RWPE2 (cell line): ENCODE measurements around the gene PLK1.

Source experiments
- ATAC-seq: fragments of 200-7000 bp; cut with Tn5 transposase; 3 replicates; pipeline ENCODE4 v1.9.1; 2021; ENCODE audit warnings: low read depth
- DNase-seq: peaks from one replicate; pipeline ENCODE4 v3.0.0-alpha.2; 2020; ENCODE audit warnings: low spot score
- H3K27ac ChIP-seq: fragments of 450-650 bp; 2 replicates; pipeline ENCODE4 v1.5.1; 2017; ENCODE audit warnings: mild to moderate bottlenecking; ENCODE audit not compliant: poor library complexity, severe bottlenecking
- H3K27me3 ChIP-seq: fragments of 250-450 bp; sonication (Bioruptor Pico); 2 replicates; pipeline ENCODE4 v1.5.1; 2021; ENCODE audit warnings: mild to moderate bottlenecking, moderate library complexity; ENCODE audit not compliant: insufficient read depth, poor library complexity, severe bottlenecking
- H3K36me3 ChIP-seq: fragments of 250-450 bp; sonication (Bioruptor Pico); 2 replicates; pipeline ENCODE4 v1.5.1; 2020; ENCODE audit warnings: low read depth, mild to moderate bottlenecking, moderate library complexity
- H3K4me1 ChIP-seq: fragments of 250-450 bp; sonication (Bioruptor Pico); 2 replicates; pipeline ENCODE4 v1.5.1; 2021; ENCODE audit warnings: mild to moderate bottlenecking, moderate library complexity; ENCODE audit not compliant: insufficient read depth, poor library complexity, severe bottlenecking
- H3K4me3 ChIP-seq: fragments of 250-450 bp; sonication (Bioruptor Pico); 2 replicates; pipeline ENCODE4 v1.5.1; 2021; ENCODE audit warnings: mild to moderate bottlenecking, moderate library complexity; ENCODE audit not compliant: severe bottlenecking
- H3K9me3 ChIP-seq: fragments of 250-450 bp; sonication (Bioruptor Pico); 2 replicates; pipeline ENCODE4 v1.5.1; 2021; ENCODE audit warnings: mild to moderate bottlenecking, moderate library complexity; ENCODE audit not compliant: severe bottlenecking
- CTCF ChIP-seq: fragments of 450-650 bp; IDR thresholded peaks from one replicate; pipeline ENCODE4 v1.5.1; 2017; ENCODE audit warnings: mild to moderate bottlenecking, moderate library complexity; ENCODE audit not compliant: poor library complexity, severe bottlenecking

PLK1 gene

DNA sequence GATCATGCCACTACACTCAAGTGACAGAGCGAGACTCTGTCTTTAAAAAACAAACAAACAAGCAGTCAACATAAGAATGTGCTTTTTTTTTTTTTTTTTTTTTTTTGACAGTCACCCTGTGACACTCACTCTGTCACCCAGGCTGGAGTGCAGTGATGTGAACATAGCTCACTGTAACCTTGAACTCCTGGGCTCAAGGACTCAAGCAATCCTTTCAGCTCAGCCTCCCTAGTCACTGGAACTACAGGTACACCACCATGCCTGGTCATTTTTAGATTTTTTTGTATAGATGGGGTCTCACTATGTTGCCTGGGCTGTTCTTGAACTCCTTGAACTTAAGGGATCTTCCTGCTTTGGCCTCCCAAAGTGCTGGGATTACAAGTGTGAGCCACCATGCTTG, 60.8 kb downstream of the PLK1 start:
- Histone ChIP-seq H3K4me3 (no peak overlapping the region), H3K27ac (no peak overlapping the region), H3K36me3 (no peaks in the 10 kb centered on the region), H3K27me3 (no peaks in the 10 kb centered on the region), H3K4me1 (no peaks in the 10 kb centered on the region), H3K9me3 (no peaks in the 10 kb centered on the region)
- TF ChIP-seq CTCF, result no peak
- no peak for ATAC-seq
- DNase-seq, result no peak
